Progenitor cell of endocrine pancreas (in vitro differentiated cells): Measurements from ENCODE around the gene AFF2. TPM values are rescaled to one million over a fixed set of nuclear protein-coding genes. Genes with fewer than 3 reads are reported as not detected.

Source experiments
- DNase-seq: peaks from one replicate; pipeline ENCODE4 v3.0.0; 2021; ENCODE audit warnings: low spot score; ENCODE audit not compliant: unreplicated experiment
- H3K27ac Mint-ChIP-seq: 2 replicates; pipeline ENCODE4 v1.8.0; 2021; ENCODE audit warnings: mild to moderate bottlenecking, moderate library complexity, mixed read lengths
- H3K27me3 Mint-ChIP-seq: 2 replicates; pipeline ENCODE4 v1.8.0; 2021; ENCODE audit warnings: mixed read lengths
- H3K36me3 Mint-ChIP-seq: 2 replicates; pipeline ENCODE4 v1.8.0; 2022; ENCODE audit warnings: mixed read lengths; ENCODE audit not compliant: insufficient read depth
- H3K4me1 Mint-ChIP-seq: 2 replicates; pipeline ENCODE4 v1.8.0; 2021; ENCODE audit warnings: low read depth, mixed read lengths
- H3K4me3 Mint-ChIP-seq: 2 replicates; pipeline ENCODE4 v1.8.0; 2021; ENCODE audit warnings: low read depth, mild to moderate bottlenecking, moderate library complexity, mixed read lengths
- H3K9me3 Mint-ChIP-seq: 2 replicates; pipeline ENCODE4 v1.8.0; 2021; ENCODE audit warnings: low read depth, mixed read lengths
- CTCF ChIP-seq: fragments of 200-600 bp; sonication (generic); IDR thresholded peaks from one replicate; pipeline ENCODE4 v1.5.0; 2021; ENCODE audit warnings: antibody characterized with exemption, mild to moderate bottlenecking; ENCODE audit not compliant: unreplicated experiment
- total RNA-seq: library from RNA; stranded (reverse); gene quantifications from 2 replicates; pipeline ENCODE4 v1.2.1, GENCODE V29; 2021

AFF2 gene
- total RNA-seq, 1 donor from 2014 or later = 8.4 TPM

GRCh38 chrX:148593146-148593545 is 92.7 kb downstream of the AFF2 start:
- Mint-ChIP-seq H3K27ac (no peak overlapping the region), H3K27me3 (no peaks in the 10 kb centered on the region), H3K4me1 (peaks cover 3% of the 10 kb centered on the region), H3K4me3 (no peak overlapping the region), H3K36me3 (peaks cover 1% of the 10 kb centered on the region), H3K9me3 (peaks cover 24% of the 10 kb centered on the region)
- no peak for DNase-seq
- no peak for TF ChIP-seq CTCF

GRCh38 chrX:148593987-148594386 is 93.6 kb downstream of the AFF2 start:
- no peak overlapping the region for H3K27ac Mint-ChIP-seq
- peaks cover 1% of the 10 kb centered on the region for H3K36me3 Mint-ChIP-seq
- H3K27me3 Mint-ChIP-seq = no peaks in the 10 kb centered on the region
- no peak for TF ChIP-seq CTCF
- peaks cover 9% of the 10 kb centered on the region for H3K4me1 Mint-ChIP-seq
- DNase-seq = no peak
- H3K9me3 Mint-ChIP-seq = peaks cover 23% of the 10 kb centered on the region
- H3K4me3 Mint-ChIP-seq = no peak overlapping the region

GRCh38 chrX:148599404-148599803 is 99.0 kb downstream of the AFF2 start:
- no peak for TF ChIP-seq CTCF
- no peak for DNase-seq
- H3K36me3 Mint-ChIP-seq = peaks cover 1% of the 10 kb centered on the region
- peaks cover 9% of the 10 kb centered on the region for H3K4me1 Mint-ChIP-seq
- no peak overlapping the region for H3K4me3 Mint-ChIP-seq
- H3K27ac Mint-ChIP-seq = no peak overlapping the region
- no peaks in the 10 kb centered on the region for H3K27me3 Mint-ChIP-seq
- H3K9me3 Mint-ChIP-seq = peaks cover 29% of the 10 kb centered on the region

GRCh38 chrX:148600131-148600530 is 99.7 kb downstream of the AFF2 start:
- peaks cover 30% of the 10 kb centered on the region for H3K9me3 Mint-ChIP-seq
- no peak overlapping the region for H3K27ac Mint-ChIP-seq
- peaks cover 9% of the 10 kb centered on the region for H3K4me1 Mint-ChIP-seq
- DNase-seq = no peak
- H3K36me3 Mint-ChIP-seq = peaks cover 1% of the 10 kb centered on the region
- no peaks in the 10 kb centered on the region for H3K27me3 Mint-ChIP-seq
- no peak for TF ChIP-seq CTCF
- no peak overlapping the region for H3K4me3 Mint-ChIP-seq

- no peak overlapping the region for H3K4me3 Mint-ChIP-seq
- DNase-seq = no peak
- H3K27ac Mint-ChIP-seq = no peak overlapping the region
- peaks cover 9% of the 10 kb centered on the region for H3K4me1 Mint-ChIP-seq
- no peaks in the 10 kb centered on the region for H3K27me3 Mint-ChIP-seq
- no peak for TF ChIP-seq CTCF
- H3K9me3 Mint-ChIP-seq = peaks cover 25% of the 10 kb centered on the region
- H3K36me3 Mint-ChIP-seq = no peaks in the 10 kb centered on the region
Measured at GRCh38 chrX:148600581-148600980, 100.2 kb downstream of the AFF2 start.
